HG03521 (cell line): ENCODE measurements around the gene SLCO2A1.

Source experiments
- ATAC-seq: cut with Tn5 transposase; IDR thresholded peaks from one replicate; pipeline ENCODE4 v1.9.1; 2021; ENCODE audit warnings: mild to moderate bottlenecking, moderate library complexity; ENCODE audit not compliant: unreplicated experiment

The SLCO2A1 gene

GRCh38 chr3:133915685-133916658, 113.8 kb downstream of the SLCO2A1 start:
- no peak for ATAC-seq

DNA sequence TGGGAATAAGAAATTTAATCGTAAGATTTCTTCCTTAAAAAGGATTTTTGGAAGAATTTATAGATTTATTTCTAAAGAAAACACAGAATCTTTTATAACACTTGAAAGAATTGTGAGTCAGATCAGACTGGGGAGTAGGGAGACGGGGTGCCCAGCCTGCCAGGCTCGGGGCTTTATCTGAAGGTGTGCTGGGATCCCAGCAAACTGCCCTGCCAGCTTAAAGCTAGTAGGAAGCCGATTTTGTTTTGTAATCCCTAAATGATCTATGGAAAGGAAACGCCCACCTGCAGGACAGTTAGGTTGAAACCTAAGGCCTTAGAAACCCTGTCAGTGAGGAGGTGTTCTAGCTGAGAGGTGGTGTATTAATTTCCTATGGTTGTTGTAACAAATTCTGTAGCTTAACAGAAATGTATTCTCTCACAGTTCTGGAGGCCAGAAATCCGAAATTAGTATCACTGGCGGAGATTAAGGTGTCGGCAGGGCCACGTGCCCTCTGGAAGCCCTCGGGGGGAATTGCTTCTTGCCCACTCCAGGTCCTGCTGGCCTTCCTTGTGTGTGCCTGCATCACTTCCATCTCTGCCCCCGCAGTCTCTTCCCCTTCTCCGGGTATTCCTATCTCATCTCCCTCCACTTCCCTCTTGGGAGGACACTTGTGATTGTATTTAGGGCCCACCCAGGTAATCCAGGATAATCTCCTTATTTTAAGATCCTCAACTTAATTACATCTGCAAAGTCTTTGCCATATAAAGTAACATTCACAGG, 114.7 kb downstream of the SLCO2A1 start:
- ATAC-seq, result no peak

- no peak for ATAC-seq
Observed at GRCh38 chr3:133910422-133910821, 119.3 kb downstream of the SLCO2A1 start.

DNA sequence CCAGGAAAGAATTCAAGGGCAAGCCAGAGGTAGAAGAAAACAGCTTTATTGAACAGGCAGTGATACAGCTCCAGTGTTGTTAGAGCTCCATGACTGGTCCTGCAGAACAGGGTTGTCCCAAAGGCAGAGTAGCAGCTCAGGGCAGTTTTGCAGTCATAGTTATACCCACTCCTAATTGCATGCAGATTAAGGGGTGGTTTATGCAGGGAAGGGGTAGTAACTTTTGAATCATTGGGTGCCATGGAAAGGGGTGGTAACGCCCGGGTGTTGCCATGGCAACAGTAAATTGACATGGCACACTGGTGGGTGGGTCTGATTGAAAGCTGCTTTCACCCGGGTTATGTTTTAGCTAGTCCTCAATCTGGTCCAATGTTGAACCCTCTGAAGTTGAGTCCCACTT, 124.3 kb downstream of the SLCO2A1 start:
- ATAC-seq, result no peak

DNA sequence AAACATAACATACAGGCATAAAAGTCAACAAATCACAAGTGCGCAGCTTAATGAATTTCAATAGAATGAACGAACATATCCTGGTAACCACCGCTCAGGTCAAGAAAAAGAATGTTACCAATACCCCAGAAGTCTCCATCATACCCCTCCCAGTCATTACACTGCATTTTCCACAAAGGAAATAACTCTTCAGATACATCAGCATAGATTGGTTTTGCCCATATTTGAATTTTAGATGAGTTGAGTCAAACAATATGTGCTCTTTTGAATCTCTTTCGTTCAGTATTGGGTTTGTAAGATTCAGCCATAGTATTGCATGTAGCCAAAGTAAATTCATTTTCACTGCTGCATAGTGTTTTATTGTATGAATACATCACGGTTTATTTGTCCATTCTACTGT, 127.9 kb downstream of the SLCO2A1 start:
- ATAC-seq, result no peak

DNA sequence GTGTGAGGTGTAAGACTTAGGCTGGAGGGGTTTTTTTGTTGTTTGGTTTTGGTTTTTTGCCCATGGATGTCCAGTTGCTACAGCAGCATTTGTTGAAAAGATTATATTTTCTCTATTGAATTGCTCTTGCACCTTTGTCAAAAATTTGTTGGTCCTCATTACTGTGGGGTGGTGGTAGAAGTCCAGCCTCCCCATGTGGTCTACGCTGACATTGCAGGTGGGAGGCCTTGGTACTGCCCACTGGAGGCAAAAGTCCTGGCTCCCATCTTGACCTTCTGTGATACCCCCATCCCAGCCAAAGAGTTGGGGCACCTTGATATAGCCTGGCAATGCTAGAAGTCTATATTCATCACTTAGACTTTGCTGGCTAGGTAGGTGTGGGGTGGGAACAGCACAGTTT, 128.6 kb downstream of the SLCO2A1 start:
- ATAC-seq, result no peak

DNA sequence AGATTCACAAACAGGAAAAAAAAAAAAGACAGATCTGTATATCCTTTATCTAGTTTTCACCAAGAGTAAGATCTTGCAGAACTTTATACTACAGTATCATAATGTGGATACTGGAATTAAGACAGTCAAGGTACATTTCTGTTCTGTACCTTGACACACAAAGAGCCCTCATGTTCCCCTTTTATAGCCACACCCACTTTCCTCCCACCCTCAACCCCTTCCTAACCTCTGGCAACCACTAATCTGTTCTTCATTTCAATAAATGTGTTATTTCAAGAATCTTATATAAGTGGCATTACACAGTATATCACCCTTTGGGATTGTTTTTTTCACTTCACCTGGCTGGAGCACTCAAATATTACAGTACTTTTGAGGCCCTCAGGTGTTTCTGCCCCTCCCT, 130.4 kb downstream of the SLCO2A1 start:
- ATAC-seq, result no peak

- ATAC-seq, result no peak
Observed at GRCh38 chr3:133897547-133897946, 132.2 kb downstream of the SLCO2A1 start.

GRCh38 chr3:133896002-133896761, 133.5 kb downstream of the SLCO2A1 start:
- ATAC-seq, result no peak

DNA sequence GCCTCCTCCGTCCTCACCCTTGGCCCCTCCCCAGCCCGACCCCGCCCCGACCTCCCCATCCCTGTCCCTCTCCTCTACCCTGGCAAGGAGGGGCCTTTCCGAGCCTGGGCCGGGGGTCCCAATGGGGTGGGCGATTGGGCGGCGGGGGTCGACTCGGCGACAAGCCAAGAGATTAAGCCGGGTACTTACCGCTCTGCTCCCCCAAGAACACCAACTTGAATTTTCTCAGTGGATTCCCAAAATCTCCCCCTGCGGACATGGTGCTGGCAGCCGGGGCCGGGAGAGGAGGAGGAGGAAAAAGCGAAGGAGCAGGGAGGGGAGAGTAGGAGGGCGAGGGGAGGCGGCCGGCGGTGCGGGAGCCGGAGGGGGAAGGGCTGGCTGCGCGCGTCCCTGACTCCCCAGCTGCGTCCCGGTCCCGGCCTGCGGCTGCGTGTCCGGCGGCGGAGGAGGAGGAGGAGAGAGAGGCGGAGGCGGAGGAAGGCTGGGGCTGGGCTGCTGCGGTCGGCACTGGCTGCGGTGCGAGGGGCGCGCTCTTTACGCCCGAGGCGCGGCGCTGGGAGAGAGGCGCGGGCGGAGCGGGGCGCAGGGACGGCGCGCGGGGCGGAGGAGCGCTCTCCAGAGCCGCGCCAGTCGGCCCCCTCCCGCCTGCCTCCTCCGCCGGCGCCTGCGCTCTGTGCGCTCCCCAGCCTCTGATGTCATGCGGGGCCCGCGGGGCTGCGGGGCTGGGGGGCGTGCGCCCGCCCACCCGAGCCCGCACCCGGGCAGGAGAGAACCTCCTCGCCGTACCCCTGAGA, 134.3 kb downstream of the SLCO2A1 start, which contains the start of gene RAB6B:
RAB6B (minus strand) TSS at position 675 of the 794 bp plus-strand sequence; CDS start at position 259, 416 bp downstream.
- ATAC-seq, result no peak

DNA sequence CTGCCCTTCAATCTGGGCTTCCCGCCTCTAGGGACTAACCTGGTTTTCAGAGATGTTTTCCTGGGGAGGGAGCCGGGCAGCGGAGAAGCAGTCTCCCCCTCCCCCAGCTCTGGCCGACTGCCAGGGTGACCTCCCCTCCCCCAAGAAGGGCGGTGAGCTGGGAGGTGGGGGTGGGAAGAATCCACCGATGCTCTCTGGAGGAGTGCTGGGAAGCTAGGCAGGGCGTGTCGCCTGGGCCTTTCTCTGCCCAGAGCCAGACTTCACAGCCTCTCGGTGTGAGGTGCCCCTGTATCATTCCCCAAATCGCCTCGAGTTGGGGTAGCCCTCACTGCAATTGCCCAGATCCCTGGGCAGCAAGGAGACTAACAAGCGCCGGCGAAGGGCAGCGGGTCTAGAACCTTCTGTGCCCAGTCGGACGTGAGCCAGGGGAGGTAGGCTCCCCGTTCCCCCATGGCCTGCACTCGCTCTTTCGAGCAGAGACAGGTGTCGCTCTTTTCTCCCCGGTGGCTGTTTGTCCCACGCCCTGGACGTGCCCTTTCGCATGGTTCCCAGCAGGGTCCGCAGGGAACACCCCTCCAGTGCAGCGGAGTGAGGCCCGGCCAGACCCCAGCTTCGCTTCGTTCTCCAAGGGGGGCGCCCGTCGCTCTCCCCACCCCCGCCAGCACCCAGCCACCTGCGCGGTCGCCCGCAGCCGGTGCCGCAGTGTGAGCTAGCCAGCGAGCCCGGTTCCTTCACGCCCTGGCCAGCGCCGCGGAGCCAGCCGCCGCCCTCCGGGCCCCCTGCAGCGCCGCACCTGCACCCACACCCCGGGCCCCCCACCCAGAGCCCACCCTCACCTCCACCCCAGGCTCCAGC, 135.1 kb downstream of the SLCO2A1 start:
- no peak for ATAC-seq

DNA sequence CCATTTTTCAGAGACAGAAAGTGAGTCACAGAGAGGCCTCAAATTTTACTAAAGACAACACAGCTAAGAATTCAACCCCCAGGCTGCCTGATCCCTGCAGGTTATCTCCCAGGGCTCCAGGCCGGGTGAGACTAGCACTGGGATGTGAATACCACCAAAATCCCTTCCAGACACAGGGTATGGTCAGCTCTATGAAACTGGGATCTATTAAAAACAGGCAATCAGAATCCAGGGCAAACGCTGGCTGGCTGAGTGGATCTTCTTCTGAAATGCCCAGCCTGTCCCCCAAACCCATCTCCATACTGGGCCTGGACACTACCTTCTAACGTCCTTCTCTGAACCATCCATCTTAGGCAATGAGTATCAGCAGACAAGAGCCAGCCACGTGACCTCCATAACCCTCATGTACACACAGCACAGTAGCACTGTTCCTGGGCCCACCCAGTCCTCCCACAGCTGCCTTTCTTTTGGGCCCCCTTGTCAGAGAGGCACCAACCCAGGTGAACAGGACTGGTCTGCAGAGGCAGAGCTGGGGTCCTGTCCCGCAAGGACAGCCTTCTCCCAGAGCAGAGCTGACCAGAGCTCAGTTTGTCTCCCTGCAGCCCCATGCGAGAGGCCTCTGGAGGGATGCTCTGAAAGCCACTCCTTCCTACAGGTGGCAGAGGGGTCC, 135.9 kb downstream of the SLCO2A1 start:
- ATAC-seq, result no peak

- no peak for ATAC-seq
Observed at GRCh38 chr3:133892541-133893231, 137.0 kb downstream of the SLCO2A1 start.

GRCh38 chr3:133891662-133892378, 137.9 kb downstream of the SLCO2A1 start:
- ATAC-seq, result no peak

- no peak for ATAC-seq
Observed at GRCh38 chr3:133890972-133891644, 138.6 kb downstream of the SLCO2A1 start.

GRCh38 chr3:133890037-133890436, 139.7 kb downstream of the SLCO2A1 start:
- no peak for ATAC-seq
